OCI-LY7 (cell line): ENCODE data around the gene JAK1.

Experiments used
- CTCF ChIP-seq: fragments of 200-600 bp; sonication (generic); conservative IDR thresholded peaks from 2 replicates; pipeline ENCODE4 v1.5.1; 2014; ENCODE audit warnings: mild to moderate bottlenecking, antibody characterized with exemption, low read length, moderate library complexity, mixed read lengths
- EZH2phosphoT487 ChIP-seq: fragments of 200-600 bp; sonication (generic); IDR thresholded peaks from 2 replicates; pipeline ENCODE4 v1.6.1; 2018; ENCODE audit warnings: low read depth, borderline replicate concordance, mild to moderate bottlenecking, mixed run types, antibody characterized with exemption, low read length, moderate library complexity, mixed read lengths

DNA sequence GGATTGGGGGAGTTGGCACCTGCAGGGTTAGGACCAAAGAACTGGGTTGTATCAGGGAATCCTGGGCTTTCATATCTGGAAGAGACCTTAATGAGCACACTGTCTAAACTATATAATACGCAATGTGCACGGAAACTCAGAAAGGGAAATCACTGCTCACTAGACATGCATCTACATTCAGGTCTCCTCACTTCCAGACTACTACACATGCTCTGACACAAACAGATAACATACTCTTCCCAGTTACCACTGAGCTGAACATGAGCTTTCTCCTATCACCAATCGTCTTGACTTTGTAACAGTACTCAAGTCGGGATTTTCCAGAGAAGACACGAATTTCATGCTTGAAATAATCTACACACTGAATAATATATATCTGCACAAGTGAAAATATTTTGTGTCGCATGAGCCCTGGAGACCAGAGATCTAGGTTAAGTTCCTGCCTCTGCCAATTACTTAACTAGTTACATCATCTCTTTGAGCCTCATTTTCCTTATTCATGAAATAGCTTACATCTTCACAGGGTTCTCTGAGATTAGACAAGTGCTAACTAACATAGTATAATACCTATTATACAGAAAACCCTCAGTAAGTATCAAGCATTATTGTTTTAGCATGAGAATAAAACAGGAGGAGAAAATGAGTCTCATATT is 101.1 kb downstream of the JAK1 start:
- TF ChIP-seq CTCF (no peak), EZH2phosphoT487 (no peak)
